ENCODE measurements around the gene CUEDC2.

Gene CUEDC2

DNA sequence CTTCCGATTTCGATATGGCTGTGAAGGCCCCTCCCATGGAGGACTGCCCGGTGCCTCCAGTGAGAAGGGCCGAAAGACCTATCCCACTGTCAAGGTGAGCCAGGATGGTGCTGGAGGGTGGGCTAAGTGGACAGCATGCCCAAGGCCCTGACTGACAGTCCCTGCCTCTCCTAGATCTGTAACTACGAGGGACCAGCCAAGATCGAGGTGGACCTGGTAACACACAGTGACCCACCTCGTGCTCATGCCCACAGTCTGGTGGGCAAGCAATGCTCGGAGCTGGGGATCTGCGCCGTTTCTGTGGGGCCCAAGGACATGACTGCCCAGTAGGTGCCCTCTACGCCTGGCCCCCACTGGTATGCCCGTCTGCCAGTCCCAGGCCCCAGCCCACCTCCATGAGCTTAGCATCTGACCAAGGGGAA lies 35.6 kb downstream of the CUEDC2 start:
- DNase-seq (ENCODE audit: low read depth), result no peak

DNA sequence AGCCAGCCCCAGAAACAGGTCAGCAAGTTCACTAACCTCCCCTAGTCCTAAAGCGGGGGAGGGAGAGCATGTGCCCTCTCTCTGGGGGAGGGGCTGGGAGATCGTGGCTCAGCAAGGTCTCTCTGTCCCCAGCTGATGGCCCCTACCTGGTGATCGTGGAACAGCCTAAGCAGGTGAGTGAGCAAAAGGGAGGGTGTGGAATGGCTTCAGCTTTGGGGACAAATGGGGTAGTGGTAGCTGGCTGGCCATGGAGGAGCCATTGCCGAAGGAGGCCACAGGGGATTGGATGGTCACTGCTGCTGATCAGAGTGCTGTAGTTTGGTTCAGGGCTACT lies 36.1 kb downstream of the CUEDC2 start:
- no peak for DNase-seq (ENCODE audit: low read depth)

DNA sequence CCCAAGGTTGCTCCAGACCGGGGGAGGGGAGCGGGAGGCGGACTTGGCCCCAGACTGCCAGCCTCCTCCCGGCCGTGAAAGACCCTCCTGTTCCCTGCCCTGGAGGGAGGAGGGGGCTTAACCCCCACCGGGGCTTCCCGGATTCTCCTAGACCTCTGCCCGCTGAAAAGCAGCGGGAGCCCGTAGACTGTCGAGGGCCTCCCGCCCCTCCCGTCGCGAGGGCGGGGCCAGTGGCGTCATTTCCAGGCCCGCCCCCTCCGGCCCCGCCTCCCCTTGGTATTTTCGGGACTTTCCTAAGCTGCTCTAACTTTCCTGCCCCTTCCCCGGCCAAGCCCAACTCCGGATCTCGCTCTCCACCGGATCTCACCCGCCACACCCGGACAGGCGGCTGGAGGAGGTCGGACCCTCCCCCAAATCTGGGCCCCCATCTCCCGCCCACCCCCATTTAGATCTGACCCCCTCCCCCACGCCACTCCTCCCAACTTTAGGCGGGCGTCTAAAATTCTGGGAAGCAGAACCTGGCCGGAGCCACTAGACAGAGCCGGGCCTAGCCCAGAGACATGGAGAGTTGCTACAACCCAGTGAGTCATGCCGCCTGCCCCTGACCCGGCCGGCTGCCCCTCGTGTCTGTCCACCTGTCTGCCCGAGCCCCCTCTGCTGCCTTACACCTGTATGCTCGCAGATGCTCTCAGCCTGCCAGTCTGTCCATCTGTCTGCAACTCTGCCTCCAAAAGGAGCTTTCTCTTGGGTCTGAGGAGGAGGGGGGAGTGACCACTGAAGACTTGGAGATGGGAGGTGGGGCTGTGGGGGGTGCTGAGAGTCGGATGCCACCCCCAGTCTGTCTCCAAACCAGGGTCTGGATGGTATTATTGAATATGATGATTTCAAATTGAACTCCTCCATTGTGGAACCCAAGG lies 36.7 kb downstream of the CUEDC2 start, which contains the start of gene NFKB2:
TSS of gene NFKB2 (plus strand) at position 306 of the 917 bp plus-strand sequence. CDS start at position 561, 255 bp downstream.
- DNase-seq (ENCODE audit: low read depth), result peak; percentile 61

DNA sequence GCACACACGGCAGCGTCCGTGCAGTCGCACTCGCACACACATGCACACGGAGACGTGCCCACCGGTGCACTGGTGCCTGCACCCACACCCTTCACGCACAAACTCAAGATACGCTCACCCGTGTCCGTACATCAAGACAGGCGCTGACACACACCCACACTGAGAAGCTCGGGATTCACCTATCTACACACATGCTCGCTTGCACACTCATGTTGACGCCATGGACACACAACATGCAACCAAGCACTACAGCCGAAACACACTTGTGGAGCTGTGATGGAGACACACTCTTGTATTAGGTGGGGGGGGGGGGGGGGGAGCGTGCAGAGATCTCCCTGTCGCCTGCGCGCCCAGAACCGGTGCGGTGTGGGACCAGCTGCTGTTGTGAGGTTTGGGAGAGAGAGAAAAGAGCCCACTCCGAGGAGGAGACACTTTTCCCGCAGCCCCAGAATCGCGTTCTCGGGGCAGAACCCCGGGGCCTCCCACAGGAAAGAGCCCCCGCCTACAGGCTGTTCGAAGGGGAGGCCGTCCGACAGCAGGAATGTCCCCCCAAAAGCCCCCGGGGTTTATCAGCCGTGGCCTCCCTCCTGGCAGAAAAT lies 37.5 kb downstream of the CUEDC2 start:
- no peak for DNase-seq (ENCODE audit: low read depth)

DNA sequence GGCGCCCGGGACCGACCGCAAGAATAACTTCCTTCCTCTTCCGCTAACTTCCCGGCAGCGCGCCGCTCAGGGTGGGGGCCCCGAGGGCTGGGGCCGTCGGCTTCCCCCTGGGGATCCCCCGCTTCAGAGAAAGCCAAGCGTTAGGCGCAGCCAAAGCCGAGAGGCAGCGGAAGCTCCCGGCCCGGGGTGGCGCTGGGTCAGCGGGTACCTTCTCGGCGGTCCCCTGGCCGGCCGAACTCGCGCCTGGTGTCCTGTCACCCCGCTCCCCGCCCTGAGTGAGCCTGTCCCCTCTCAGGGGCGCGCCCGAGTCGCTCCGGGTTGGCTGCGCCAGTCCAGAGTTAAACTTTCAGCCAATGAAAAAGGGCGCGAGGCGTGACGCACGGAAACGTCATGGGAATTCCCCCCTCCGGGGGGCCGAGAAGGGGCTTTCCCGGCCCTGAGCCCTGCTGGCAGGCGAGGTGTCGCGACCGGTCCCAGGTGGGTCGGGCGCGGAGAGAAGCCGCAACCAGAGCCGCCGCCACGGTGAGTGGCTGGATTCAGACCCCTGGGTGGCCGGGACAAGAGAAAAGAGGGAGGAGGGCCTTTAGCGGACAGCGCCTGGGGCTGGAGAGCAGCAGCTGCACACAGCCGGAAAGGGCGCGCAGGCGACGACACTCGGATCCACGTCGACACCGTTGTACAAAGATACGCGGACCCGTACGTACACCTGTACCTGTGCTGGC lies 38.1 kb downstream of the CUEDC2 start:
- DNase-seq (ENCODE audit: low read depth), result peak; percentile 83

DNA sequence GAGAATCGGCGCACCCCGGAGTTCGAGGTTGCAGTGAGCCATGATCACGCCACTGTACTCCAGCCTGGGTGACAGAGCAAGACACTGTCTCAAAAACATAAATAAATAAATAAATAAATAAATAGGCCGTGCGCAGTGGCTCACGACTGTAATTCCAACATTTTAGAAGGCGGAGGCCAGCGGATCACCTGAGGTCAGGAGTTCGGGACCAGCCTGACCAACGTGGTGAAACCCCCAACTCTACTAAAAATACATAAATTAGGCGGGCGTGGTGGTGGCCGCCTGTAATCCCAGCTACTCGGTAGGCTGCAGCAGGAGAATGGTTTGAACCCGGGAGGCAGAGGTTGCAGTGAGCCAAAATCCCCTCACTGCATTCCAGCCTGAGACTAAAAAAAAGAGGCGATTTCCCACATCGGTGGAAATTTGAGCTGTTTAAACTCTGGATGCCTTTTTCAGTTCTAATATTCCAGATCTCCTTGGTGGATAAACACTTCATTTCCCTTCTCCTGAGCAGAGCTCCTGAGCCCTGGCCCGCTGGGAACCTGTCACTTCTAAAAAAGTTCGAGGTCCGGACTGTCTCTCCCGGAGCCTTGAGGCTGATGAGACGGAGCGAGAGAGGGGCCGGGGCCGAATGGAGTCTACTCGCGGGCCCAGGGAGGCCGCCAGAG lies 38.8 kb downstream of the CUEDC2 start:
- no peak for DNase-seq (ENCODE audit: low read depth)

DNA sequence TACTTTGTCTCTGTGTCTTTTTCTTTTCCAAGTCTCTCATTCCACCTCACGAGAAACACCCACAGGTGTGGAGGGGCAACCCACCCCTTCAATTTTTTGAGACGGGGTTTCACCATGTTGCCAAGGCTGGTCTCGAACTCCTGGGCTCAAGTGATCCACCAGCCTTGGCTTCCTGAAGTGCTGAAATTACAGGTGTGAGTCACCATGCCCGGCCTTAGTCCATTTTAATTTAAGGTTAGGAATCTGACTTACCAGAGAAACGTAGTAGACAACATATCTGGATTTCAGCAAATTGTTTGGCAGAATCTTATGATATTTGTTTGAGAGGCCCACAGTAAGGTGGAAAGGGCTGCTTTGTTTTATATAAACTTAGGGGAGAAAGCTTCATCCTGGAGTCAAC lies 40.1 kb downstream of the CUEDC2 start:
- no peak for DNase-seq (ENCODE audit: low read depth)

DNA sequence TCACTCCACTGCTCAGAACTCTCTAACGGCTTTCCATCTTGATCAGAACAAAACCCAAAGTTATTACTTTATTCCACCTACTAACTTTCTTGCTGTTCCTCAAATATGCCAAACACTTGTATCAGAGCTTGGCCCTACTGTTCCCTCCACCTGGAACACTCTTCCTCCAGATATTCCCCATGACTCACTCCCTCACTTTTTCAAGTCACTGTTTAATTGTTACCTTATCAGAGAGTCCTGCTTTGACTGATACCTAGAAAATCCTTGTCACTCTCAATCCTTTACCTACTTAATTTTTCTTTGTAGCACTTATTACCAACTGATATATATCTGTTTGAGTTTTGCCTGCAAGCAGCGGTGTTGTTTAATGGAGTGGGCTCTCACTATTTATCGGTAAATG lies 42.5 kb downstream of the CUEDC2 start:
- no peak for DNase-seq (ENCODE audit: low read depth)

DNA sequence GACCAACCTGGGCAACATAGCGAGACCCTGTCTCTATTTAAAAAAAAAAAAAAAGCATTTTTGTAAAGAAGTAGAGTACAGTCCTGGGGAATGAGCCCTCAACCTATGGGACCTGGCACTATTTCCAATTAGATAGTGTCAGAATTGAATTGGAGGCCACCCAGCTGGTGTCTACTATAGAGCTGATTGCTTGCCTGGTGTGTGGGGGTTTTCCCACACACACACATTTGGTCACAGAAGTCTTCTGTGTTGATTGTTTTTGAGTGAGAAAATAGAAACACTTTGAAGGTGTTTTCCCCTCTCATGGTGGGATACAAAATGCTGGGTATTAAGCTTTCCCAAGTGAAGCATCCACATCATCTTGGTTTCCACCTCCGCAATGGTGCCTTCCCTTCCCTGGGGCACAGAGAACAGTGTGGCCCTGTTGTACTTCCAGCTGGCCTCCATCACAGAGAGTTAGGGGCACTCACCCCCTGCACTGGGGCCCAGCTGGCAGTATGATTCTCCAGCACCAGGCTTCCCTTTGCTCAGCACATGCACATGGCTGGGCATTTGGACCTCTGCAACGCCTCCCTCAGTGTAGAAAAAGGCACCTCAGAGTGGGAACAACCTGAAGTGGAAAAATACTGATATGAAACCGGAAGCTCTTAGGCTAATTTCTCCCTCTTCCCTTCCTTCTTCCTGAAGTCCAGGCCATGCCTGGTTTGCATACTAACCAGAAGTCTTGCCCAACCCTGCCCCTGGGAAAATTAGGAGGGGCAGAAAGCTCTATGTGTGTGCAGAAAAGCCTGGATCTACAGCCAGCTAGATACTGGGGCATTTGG lies 47.6 kb downstream of the CUEDC2 start:
- DNase-seq (ENCODE audit: low read depth), result no peak

DNA sequence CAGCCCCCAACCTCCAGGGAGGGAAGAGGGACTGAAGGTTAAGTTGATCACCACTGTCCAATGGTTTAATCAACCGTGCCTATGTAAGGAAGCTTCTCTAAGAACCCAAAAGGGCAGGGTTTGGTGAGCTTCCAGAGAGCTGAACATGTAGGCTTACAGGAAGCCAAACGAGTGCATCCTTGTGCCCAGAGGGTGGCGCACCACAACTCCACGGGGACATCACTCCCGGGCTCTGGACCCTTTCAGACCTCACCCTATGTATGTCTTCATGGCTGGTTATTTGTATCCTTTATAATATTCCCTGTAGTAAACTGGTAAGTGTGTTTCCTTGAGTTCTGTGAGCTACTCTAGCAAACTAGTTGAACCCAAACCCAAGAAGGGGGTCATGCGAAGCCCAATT lies 48.3 kb downstream of the CUEDC2 start:
- no peak for DNase-seq (ENCODE audit: low read depth)

DNA sequence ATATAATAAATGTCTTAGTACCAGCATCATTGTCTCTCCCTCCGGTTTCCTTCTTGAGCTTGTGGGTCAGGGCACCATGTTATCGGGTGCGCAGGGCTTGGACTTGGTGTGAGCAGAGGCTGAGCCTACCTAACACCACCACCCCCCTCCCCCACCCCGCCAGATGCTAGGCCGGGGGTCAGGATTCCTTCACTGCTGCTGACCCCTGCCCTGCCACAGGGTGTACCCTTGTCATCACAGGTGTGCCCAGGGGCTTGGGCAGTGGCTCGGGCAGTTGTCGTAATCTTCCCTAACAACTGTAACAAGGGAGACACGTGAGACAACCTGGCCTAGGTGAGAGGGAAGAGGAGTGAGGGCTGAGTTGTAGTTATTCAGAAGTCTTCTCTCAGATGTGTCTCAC lies 49.5 kb downstream of the CUEDC2 start:
- DNase-seq (ENCODE audit: low read depth), result no peak

DNA sequence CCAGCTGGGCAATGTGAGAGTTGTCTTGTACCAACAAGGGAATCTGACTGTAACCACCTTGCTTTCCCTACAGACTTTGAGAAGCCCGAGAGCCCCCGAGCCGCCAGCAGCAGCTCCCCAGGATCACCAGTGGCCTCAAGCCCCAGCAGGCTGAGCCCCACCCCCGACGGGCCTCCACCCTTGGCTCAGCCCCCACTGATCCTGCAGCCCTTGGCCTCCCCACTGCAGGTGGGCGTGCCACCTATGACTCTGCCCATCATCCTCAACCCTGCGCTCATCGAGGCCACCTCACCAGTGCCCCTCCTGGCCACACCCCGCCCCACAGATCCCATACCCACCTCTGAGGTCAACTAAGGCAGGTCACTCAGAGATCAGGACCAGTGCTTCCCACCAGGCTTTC lies 50.4 kb downstream of the CUEDC2 start:
- no peak for DNase-seq (ENCODE audit: low read depth)

DNA sequence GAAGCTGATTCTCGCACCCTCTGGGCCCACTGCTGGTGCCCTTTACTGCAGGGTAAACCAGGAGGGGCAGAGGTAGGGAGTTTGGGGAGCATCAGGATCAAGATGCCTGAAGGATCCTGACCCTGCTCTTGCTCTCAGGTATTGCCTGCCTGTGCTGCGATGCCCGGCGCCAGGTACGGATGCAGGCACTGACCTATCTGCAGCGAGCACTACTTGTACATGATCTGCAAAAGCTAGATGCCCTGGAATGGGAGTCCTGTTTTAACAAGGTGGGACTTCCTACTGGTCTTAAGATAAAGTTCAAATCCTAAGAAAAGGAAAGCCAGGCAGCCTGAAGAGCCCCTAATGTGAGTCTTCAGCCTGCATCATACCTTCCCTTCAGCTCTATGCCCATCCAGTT lies 53.0 kb downstream of the CUEDC2 start:
- no peak for DNase-seq (ENCODE audit: low read depth)

DNA sequence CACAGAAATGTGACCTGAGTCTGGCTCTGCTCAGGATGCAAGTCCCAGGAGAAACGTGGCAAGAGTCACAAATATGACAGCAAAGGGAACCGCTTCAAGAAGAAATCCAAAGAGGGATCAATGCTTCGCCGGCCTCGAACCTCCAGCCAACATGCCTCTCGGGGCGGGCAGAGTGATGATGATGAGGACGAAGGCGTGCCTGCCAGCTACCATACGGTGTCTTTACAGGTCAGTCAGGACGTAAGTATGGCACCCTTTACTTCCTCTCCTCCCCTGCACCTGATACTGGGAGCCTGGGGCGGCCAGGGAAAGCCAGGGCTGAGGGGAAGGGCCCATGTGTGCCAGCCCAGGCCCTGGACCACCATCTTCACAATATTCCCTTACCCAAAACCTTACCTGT lies 55.5 kb downstream of the CUEDC2 start:
- DNase-seq (ENCODE audit: low read depth), result no peak

DNA sequence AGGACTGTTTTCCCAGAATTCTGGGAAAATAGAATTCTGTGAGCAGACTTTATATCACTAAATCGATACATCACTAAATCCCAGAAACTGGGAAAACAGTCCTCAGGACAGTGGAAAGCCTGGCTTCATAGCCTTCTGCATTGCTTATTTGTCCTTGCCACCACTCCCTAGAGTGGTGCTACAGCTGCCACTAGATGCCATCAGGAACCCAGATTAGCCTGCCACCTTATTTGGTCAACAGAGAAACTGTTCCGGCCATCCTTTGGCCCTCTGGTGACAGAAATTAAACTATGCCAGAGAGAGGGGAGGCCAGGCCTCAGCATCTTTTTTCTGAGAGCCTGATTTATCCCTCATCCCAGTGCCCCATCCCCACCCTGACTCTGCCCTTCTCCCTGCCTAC lies 56.5 kb downstream of the CUEDC2 start:
- no peak for DNase-seq (ENCODE audit: low read depth)

DNA sequence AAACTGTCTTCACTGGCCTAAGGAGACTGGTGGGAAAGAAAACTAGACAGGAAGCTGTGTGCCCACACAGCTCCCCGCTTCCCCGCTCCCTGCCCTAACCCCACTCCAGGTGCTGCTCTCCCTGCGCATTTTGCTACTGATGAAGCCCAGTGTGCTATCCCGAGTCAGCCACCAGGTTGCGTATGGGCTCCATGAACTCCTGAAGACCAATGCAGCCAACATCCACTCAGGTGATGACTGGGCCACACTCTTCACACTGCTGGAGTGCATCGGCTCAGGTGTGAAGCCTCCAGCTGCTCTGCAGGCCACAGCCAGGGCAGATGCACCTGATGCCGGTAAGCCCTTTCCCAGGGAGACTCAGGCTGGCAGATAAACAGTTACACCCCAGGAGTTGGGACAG lies 57.1 kb downstream of the CUEDC2 start:
- no peak for DNase-seq (ENCODE audit: low read depth)

Data from GM04504 (cell line).